M059J (cell line): ENCODE results near the gene P3H4. TPM values are rescaled to one million over a fixed set of nuclear protein-coding genes. Genes with fewer than 3 reads are reported as not detected.
A peak's percentile ranks its signal among the peaks of the same experiment; 100 is the strongest.

Experiments
- DNase-seq: peaks from one replicate; pipeline ENCODE4 v3.0.0-alpha.2; 2012; ENCODE audit warnings: low read depth
- total RNA-seq: library from RNA; depleted of rRNA; stranded (reverse); fragments of >200 nt; shearing (Covaris generic); gene quantifications from 2 replicates; pipeline ENCODE4 v1.2.3, GENCODE V29; 2014

Gene P3H4
- total RNA-seq, 1 experiment from 2014 or later = 88.8 TPM

DNA sequence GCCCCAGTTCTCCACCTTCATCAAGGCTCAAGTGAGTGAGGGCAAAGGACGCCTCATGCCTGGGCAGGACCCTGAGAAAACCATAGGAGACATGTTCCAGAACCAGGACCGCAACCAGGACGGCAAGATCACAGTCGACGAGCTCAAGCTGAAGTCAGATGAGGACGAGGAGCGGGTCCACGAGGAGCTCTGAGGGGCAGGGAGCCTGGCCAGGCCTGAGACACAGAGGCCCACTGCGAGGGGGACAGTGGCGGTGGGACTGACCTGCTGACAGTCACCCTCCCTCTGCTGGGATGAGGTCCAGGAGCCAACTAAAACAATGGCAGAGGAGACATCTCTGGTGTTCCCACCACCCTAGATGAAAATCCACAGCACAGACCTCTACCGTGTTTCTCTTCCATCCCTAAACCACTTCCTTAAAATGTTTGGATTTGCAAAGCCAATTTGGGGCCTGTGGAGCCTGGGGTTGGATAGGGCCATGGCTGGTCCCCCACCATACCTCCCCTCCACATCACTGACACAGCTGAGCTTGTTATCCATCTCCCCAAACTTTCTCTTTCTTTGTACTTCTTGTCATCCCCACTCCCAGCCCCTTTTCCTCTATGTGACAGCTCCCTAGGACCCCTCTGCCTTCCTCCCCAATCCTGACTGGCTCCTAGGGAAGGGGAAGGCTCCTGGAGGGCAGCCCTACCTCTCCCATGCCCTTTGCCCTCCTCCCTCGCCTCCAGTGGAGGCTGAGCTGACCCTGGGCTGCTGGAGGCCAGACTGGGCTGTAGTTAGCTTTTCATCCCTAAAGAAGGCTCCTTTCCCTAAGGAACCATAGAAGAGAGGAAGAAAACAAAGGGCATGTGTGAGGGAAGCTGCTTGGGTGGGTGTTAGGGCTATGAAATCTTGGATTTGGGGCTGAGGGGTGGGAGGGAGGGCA is 10.7 kb upstream of the P3H4 start:
- no peak for DNase-seq

DNA sequence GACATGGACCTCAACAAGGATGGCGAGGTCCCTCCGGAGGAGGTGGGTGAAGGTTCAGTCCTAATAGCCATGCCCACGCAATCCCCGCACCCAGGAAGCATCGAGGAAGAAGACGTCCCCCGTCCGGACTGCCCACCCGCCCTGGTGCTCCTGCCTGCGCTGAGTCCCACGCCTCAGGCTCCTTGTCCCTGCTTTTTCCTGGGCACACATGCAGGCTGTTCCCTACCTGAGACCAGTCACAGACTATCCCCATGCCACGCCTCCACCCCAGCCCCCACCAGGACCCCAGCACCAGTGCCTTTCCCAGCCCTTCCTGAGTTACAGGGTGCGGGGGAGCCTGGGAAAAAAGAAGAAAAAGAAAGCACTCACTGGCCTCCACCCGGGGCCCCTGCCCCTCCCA is 10.0 kb upstream of the P3H4 start:
- DNase-seq = no peak

DNA sequence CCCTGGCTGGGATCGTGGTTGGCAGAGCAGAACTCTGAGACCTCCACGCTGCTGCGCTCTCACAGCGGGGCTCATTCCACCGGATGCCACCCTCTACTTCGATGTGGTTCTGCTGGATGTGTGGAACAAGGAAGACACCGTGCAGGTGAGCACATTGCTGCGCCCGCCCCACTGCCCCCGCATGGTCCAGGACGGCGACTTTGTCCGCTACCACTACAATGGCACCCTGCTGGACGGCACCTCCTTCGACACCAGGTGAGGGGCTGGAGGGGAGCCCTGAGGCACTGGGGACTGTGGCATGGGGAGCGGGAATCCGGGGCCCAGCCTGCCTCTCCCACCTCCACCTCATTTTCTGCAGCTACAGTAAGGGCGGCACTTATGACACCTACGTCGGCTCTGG is 6.3 kb upstream of the P3H4 start:
- DNase-seq = no peak

DNA sequence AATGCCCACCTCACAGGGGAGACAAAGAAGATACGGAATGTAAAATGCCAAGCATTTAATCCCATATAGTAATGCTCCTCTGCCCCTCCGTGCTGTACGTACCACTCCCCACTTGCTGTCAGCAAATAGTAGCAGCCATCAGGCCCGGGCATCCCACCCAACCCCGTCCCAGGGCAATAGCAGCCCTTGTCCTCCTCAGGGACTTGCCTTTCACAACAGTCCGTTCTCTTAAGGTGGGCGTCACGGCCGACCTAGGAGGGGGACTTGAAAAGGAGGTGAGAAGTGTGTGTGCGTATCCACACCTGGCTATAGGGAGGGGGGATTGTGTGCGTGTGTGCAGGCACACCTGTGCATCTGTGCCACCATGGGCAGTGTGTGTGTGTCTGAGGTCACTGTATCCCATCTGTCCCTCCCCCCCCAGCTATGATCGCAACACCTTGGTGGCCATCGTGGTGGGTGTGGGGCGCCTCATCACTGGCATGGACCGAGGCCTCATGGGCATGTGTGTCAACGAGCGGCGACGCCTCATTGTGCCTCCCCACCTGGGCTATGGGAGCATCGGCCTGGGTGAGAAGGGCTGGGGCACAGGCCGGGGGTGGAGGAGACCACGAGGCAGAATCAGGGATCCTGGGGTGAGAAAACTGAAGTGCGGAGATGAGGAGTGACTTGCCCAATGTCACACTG is 5.0 kb upstream of the P3H4 start:
- DNase-seq = no peak

DNA sequence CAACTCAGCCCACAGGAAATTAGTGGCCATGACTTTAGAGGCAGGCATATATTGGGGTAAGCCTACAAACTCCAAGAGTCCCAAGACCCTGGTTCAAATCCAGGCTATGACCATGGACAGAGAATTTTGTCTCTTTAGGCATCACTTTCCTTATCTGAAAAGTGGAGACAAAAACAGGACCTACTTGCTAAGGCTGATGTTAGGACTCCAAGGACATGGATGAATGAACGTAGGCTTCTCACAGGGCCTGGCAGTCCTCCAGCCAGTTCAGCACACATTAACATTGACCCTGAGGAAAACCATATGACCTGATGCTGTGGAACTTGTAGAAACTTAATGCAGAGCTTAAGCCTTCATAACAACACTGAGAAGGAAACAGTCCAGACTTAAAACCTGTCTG is 2.4 kb upstream of the P3H4 start:
- DNase-seq = no peak

GRCh38 chr17:41813699-41814124 is 2.0 kb upstream of the P3H4 start:
- DNase-seq = no peak

- no peak for DNase-seq
These were observed 1.5 kb upstream of the P3H4 start for GRCh38 chr17:41813152-41813680.

DNA sequence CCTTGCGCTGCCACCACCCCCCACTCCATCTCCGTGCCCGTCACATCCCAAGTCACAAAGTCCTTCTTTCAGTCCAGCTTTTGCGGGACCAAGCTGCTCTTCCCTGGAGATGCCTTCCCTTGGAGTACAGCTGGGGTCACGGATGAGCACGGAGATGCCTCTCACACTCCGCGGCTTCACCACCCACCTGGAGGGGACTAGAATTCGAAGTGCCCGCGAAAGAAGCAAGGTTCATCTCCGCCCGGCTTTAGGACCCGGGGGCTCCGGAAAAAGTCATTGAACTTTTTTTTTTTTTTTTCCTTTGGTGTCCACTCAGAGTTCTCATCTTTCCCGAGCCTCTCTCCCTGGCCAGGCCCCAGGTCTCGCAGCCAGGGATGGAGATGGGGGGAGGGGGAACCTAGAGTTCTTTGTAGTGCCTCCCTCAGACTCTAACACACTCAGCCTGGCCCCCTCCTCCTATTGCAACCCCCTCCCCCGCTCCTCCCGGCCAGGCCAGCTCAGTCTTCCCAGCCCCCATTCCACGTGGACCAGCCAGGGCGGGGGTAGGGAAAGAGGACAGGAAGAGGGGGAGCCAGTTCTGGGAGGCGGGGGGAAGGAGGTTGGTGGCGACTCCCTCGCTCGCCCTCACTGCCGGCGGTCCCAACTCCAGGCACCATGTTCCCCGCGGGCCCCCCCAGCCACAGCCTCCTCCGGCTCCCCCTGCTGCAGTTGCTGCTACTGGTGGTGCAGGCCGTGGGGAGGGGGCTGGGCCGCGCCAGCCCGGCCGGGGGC is 817 bp upstream of the P3H4 start, which contains the start of gene FKBP10:
FKBP10 (plus strand) TSS at position 624 of the 771 bp plus-strand sequence; CDS start at position 655, 31 bp downstream.
- DNase-seq = peak; percentile 88

- DNase-seq = no peak
These were observed 845 bp downstream of the P3H4 start for GRCh38 chr17:41810659-41811548.

DNA sequence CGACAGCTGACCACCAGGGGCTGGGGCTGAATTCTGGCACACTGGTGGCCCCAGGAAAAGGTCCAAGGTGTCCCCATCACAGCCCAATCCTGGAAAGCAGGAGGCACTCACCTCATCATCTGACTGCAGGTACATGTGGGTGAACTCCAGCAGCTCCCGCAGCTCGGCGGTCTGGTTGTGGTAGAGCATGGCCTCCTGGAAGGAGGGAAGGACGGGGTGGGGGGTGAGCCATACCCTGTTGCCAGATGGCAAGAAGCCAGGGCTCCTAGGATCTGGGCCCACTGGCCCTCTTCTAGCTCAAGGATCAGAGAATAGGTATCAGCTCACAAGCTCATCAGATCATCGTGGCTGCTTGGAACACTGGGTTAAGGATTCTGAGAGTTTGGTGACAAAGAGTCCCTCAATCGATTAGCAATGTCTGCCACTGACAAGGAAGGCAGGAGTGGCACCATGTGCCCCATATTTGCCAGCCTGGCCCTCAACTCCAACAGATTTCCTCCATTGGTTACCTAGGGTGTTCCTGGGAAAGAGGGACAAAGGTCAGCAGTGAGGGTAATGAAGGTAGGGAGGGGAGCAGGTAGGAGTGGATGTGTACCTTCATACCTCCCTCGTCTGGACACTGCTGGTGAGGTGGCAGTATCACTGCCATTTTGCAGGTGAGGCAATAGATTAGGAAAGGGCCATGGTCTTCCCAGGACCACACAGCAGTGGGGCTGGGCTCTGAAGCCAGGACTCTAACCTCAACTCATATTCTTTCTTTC is 4.9 kb downstream of the P3H4 start:
- no peak for DNase-seq

DNA sequence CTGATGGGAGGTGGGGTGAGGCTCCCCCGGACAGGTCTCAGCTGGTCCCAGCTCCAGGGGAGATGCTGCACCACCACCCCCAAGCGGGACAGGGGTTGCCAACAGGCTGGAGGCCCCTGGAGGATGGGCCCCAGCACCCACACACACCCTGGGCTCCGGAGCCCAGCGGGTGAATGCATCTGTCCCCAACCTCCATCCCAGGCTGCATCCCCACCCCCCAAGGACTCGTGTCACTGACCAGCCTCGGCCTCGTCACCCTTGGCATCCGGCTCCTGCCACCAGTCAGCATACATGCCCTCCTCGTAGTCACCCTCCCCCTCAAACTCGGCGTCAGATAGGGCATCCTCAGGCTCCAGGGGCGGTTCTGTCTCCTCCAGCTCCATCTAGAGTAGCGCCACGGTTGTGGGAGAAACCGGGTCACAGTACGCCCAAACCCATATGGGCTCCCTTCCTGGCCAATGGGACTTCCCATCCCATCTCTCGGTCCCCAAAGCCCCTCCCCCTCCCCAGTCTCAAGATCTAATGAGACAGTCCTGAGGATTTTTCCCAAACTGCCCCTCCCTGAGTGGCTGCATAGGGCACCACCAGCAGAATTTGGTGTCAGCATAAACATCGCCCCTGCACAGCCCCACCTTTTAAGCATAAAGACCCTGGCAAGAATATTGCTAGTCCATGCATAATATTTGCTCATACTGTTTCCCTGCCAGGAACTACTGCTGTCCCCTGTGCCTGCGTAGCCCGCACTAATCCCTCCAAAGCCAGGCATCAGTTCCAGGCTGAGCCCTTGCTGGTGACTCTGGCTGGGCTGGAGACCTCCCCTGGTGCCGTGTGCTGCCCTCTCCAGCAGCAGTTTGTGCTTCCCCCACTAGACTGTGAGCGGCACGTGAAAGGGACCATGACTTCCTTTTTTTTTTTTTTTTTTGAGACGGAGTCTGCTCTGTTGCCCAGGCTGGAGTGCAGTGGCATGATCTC is 8.4 kb downstream of the P3H4 start:
- DNase-seq = no peak

DNA sequence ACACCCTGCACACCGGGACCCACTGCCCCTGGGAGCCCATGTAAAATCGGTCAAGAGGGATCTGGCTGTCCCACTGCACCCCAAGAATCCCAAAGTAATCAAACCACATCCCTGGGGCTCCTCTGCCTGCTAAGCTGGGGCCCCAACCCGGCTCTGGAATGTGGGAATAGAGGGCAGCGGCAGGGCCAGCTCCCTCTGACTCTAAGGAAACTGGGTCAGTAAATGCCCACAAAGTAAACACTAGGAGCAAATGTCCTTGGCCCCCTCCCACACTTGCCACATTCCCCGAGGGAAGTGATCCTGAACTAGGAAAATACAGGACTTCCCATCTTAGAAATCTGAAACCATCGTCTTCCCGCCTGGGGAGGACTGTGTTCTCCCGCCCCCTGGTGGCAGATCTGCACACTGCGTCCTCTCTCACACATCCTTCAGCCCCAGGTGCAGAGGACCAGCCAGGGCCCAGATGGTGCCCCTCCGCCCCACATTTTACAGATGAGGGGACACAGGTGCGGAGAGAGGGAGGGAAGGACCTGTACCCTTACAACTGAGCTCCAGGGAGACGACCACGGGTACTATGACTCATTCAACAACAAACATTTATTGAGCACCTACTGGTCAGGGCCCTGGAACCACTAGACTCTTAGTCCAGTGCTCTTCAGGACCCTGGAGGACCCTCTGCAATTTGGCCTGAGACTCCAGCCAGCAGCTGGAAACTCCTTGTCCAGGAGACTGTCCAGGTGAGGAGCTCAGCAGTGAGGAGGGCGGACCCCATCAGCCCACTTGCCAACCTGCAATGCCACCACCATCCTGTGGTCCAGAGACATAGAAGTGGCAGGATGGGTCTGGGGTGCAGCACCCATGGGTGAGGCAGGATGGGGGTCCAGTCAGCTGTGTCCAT is 10.1 kb downstream of the P3H4 start:
- peak; percentile 75 for DNase-seq

DNA sequence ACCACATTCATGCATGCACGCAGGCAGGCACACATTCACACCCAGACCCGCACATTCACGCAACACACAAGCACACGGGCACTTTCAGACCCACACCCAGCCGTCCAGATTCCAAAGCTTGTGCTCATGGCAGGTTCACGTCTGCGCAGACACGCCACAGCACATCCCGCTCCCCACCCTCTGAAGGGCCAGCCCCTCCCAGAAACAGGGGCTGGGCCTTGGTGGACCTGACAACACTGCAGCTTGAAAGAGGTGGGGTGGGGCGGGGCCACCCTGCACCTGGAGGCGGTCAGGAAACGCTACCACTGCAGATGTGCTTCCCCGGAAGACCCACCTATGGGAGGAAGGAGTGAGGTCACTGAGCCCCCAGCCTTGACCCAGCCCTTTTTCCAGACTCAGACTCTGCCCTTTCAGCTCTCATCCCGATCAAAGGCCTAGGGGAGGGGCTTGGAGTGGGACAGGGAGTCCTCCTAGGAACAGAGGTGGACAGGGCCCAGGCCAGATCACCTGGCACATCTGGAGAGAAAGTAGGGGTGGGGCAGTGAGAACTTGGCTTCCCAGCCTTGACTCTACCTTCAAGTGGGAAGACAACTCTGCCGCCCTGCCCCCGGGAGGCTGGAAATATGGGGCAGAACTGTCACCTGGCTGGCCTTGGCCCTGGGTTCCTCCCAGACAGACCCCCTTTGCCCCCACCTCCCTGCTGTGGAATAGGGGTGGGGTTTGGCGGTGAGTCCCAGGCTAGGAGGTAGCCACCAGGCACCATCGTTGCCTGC is 11.0 kb downstream of the P3H4 start:
- DNase-seq = no peak

DNA sequence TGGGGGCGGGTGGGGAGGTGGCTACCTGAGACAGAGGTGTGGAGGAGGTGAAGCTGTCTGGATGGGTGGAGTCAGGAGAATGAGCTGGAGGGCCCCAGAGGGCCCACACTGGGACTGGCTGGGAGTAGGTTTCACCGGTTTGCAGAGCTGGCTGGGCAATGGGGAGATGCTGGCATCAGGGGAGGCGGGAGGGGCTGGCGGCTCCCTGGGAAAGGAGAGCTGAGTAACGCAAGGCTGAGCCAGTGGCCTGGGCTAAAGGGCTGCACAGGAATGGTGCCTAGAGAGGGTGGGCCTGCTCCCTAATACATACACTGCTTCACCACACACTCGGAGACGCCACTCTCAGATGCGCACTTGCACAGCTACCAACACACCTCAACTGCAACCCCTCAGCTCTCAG is 12.4 kb downstream of the P3H4 start:
- no peak for DNase-seq

DNA sequence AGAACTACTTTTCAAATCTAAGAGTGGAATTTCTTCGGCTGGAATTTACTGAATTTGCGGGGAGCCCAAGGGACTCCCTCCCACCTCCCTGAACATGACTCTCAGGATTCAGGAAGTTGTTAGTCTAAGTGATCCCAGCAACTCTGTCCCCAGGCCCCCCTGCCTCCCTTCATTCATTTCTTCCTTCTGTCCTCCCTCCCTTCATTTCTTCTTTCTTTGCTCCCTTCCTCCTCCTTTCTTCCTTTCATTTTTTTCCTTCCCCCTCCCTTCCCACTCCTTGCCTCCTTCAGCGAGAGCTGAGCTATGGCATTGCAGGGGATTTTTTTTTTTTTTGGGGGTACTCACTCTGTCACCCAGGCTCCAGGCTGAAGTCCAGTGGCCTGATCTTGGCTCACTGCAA is 14.4 kb downstream of the P3H4 start:
- DNase-seq = no peak

GRCh38 chr17:41796121-41796895 is 15.4 kb downstream of the P3H4 start:
- peak; percentile 22 for DNase-seq
